ENCODE measurements around the gene COL27A1.

The COL27A1 gene

DNA sequence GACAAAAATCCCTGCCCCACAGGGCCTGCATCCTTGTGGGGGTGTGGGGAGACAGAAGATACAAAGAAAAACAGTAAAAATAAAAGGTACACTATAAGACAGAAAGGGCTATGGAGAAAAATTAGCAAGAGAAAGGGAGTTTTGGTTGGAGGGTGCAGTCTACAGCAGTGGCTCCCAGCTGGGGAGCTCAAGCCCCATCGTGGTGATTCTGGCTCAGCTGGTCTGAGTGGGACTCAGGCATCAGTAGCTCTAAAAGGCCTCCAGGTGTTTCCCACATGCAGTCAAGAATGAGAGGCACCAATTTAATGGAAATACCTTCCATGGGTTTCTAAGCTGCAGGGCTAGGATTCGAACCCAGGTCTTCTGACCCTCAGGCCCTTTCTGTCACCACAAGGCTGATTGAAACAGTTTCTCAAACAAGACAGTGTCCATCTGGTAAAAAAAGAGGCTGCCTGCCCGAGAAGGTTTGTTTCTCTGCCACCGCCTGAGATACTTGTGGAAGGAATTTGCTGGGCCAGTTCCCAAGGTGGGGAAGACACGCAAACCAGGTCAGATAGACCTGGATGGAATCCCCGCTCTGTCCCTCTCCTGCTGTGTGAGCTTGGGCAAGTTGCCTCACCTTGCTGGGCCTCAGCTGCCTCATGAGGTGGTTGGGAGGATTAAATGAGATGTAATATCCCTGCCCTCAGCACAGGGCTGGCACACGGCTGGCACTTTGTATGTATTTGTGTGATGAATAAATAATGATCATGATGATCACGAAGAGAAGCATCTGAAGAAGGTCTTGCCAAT is 43.1 kb downstream of the COL27A1 start:
- TF ChIP-seq CTCF (conservative IDR thresholded peaks at IDR 0.05; ENCODE audit: low read depth, low read length): no peak
- no peak overlapping the region for H3K4me3 ChIP-seq (ENCODE audit: low read depth, low read length)
- no peak for DNase-seq (ENCODE audit: low read depth)

GRCh38 chr9:114200721-114201300 is 45.5 kb downstream of the COL27A1 start:
- no peak for DNase-seq (ENCODE audit: low read depth)
- TF ChIP-seq CTCF (conservative IDR thresholded peaks at IDR 0.05; ENCODE audit: low read depth, low read length): no peak
- no peak overlapping the region for H3K4me3 ChIP-seq (ENCODE audit: low read depth, low read length)

- DNase-seq (ENCODE audit: low read depth): no peak
- H3K4me3 ChIP-seq (ENCODE audit: low read depth, low read length): no peak overlapping the region
- no peak for TF ChIP-seq CTCF (conservative IDR thresholded peaks at IDR 0.05; ENCODE audit: low read depth, low read length)
Measured at GRCh38 chr9:114202396-114202795, 47.1 kb downstream of the COL27A1 start.

GRCh38 chr9:114202849-114203248 is 47.5 kb downstream of the COL27A1 start:
- DNase-seq (ENCODE audit: low read depth): peak; percentile 41
- H3K4me3 ChIP-seq (ENCODE audit: low read depth, low read length): no peak overlapping the region
- no peak for TF ChIP-seq CTCF (conservative IDR thresholded peaks at IDR 0.05; ENCODE audit: low read depth, low read length)

GRCh38 chr9:114203410-114204140 is 48.2 kb downstream of the COL27A1 start:
- no peak for DNase-seq (ENCODE audit: low read depth)
- TF ChIP-seq CTCF (conservative IDR thresholded peaks at IDR 0.05; ENCODE audit: low read depth, low read length): no peak
- H3K4me3 ChIP-seq (ENCODE audit: low read depth, low read length): no peak overlapping the region

GRCh38 chr9:114204265-114204664 is 48.9 kb downstream of the COL27A1 start:
- DNase-seq (ENCODE audit: low read depth): no peak
- no peak overlapping the region for H3K4me3 ChIP-seq (ENCODE audit: low read depth, low read length)
- no peak for TF ChIP-seq CTCF (conservative IDR thresholded peaks at IDR 0.05; ENCODE audit: low read depth, low read length)
